Measurements from ENCODE around the gene GOLPH3L.

- TF ChIP-seq CTCF (IDR thresholded peaks at IDR 0.05) (no peak), POLR2AphosphoS5 (IDR thresholded peaks at IDR 0.05; ENCODE audit: low read depth, low read length) (no peak)
- TF ChIP-seq, protein P1, sequence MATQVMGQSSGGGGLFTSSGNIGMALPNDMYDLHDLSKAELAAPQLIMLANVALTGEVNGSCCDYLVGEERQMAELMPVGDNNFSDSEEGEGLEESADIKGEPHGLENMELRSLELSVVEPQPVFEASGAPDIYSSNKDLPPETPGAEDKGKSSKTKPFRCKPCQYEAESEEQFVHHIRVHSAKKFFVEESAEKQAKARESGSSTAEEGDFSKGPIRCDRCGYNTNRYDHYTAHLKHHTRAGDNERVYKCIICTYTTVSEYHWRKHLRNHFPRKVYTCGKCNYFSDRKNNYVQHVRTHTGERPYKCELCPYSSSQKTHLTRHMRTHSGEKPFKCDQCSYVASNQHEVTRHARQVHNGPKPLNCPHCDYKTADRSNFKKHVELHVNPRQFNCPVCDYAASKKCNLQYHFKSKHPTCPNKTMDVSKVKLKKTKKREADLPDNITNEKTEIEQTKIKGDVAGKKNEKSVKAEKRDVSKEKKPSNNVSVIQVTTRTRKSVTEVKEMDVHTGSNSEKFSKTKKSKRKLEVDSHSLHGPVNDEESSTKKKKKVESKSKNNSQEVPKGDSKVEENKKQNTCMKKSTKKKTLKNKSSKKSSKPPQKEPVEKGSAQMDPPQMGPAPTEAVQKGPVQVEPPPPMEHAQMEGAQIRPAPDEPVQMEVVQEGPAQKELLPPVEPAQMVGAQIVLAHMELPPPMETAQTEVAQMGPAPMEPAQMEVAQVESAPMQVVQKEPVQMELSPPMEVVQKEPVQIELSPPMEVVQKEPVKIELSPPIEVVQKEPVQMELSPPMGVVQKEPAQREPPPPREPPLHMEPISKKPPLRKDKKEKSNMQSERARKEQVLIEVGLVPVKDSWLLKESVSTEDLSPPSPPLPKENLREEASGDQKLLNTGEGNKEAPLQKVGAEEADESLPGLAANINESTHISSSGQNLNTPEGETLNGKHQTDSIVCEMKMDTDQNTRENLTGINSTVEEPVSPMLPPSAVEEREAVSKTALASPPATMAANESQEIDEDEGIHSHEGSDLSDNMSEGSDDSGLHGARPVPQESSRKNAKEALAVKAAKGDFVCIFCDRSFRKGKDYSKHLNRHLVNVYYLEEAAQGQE (IDR thresholded peaks at IDR 0.05; ENCODE audit: insufficient read depth in 1 of 2, low read depth in 2 of 2, low read length in 1 of 2) = no peak
Observed at GRCh38 chr1:150649441-150650075, 47.4 kb downstream of the GOLPH3L start.

All from Panc1 (cell line).